ENCODE results near the gene WNT6.
"Not testable (repeated sequence)": the region's sequence is repeated elsewhere in the genome, so short reads cannot be mapped to it uniquely, and the experiment has no call there.

The WNT6 gene

DNA sequence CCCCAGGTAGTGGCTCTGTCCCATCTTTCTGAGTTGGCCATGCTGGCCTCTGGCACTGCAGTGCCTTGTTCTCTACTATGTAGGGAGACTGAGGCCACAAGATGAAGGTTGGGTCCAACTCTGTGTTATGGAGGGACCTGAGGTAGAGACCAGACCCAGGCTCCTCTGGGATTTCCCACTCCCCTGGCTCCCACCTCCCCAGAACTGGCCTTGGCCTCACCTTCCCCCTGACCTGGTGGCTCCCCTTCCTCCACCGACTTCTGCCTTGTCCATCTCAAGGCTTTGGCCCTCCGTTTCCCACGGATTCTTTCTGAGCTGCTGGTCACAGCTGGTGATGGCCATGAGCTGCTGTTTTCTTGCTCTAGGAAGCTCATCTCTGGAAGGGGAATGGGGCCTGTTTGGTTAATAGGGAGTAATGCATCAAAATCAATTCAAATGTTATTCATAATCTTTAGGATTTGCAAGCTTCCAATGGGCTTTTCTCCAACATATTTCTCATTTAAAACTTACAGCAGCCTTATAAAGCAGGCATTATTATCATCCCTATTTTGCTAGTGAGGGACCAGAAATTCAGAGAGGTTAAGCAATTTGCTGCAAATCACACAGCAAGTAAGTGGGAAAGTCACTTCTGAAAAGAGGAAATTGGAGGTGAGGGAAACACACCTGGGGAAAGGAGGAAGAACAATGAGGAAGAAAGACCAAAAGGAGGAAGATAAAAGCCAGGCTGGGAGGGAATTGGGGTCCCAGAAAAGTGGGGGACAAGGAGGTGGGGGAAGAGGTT is 28.9 kb upstream of the WNT6 start:
- DNase-seq = no peak

DNA sequence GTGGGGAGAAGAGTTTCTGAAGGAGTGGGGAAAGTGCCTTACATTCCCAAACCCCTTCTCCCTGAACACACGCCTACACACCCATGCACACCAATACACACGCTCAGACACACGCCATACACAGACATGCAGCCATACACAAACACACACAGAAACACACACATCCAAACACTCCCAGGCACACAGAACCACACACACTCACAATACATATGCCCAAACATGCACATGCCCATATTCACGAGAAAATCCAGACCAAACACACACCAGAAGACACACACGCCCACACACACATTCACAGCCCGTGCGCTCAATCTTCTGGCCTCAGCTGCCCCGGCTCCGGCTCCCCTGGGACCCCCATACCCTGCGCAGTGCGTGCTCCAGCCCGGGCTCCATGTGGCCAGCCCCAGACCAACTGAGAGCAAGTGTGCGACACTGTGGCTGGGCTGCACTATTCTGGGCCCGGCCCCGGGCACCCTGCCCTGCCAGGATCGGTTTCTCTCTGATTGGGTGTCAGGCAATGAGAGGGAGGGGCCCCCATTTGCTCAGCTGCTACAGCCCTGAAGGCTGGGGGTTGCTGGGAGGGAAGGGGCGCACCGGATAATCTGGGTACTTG is 28.1 kb upstream of the WNT6 start, which contains the start of gene PRKAG3:
TSS of gene PRKAG3 (minus strand) at position 426 of the 613 bp plus-strand sequence.
- no peak for DNase-seq

DNA sequence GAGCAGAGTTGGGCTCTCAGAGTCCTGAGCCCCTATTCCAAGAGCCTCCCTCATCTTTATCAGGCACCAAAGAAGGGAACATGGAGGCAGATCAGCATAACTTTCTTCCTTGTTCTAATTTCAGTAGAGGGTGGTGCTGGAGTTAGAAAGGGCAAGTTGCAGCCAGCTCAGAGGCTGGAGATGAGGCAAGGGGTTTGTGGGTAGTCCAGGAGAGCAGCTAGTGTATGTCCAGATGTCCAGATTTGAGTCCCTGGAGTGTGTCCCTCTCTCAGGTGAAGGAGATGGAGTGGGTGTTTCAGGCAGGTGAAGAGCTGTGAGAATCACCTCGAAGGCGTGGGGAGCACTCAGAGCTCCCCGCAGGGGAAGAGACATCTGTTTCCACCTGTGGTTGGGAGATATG is 27.5 kb upstream of the WNT6 start:
- no peak for DNase-seq

DNA sequence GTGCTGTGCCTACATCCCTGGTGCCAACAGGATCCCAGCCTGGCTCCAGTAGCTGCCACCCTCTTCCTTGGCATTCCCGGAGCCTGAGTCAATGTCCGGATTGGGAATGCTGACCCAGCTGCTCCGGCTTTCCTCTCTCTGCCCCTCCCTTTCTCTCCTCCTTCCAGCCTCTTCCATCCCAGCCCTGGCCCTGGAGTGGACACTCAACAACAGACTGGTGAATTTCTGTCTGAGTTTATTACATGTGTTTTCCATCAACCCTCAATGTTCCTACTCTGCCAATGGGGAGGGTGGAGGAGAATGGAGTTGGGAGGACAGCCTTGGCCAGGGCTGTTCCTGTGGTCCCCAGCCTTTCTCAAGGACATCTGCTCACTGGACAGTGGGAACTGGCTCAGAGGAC is 27.1 kb upstream of the WNT6 start:
- DNase-seq = peak; percentile 78

DNA sequence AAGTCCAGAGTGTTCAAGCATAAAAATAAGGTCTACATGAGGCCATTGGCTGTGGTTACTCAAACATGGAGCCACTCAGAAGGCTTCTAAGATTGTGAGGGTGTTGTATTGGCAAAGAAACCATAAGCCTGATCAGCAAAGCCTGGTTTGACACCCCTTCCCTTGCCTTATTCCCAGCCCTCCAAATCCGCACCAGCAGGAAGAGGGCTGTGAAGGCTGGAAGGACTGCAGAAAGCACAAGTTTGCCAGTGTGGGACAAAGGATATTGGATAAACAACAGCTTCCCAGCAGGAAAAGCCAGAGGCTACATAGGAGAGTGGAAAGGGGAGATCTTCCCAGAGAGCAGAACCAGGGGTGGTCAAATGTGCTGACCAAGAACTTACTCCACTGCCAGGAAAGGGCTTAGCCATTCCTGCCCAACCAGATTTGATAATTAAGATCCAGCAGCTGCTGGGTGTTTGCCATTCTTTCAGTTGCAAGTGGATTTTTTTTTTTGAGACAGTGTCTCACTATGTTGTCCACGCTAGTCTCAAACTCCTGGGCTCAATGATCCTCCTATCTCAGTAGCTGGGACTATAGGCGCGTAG is 26.5 kb upstream of the WNT6 start:
- no peak for DNase-seq

DNA sequence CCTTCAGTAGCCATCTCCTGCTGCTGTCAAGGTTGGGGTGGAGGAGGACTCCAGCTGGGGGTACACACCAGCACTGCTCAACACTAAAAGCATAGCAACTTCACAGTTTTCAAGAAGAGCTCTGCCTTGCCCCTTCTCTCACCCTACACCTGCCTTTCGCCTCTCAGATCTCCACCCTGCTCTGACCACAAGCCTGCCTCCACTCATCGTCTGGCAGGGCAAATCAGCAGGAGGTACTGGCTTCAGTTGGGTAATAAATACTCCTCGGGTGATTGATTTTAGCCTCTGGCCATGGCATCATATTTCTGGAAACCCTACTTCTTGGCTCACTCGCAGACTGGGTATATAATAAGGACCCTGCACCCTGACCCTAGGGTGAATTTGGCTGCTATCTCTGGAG is 24.9 kb upstream of the WNT6 start:
- DNase-seq = no peak

DNA sequence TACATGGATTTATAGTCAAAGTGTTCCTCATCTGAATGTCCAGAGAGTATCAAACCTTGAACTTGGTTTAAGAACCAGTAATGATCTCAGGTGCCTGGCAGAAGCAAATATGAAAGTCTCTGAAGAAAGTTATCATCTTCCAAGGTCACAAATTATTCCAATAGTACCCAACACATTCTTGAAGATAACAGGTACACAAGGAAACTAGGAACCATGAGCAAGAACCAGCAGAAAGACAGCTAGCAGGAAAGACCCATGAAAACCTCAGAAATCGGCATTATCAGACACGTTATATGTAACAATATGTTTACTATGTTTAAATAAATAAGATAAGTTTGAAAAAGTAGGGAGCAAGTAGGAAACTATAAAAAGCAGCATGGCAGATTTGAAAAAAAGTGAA is 22.1 kb upstream of the WNT6 start:
- DNase-seq = no peak

DNA sequence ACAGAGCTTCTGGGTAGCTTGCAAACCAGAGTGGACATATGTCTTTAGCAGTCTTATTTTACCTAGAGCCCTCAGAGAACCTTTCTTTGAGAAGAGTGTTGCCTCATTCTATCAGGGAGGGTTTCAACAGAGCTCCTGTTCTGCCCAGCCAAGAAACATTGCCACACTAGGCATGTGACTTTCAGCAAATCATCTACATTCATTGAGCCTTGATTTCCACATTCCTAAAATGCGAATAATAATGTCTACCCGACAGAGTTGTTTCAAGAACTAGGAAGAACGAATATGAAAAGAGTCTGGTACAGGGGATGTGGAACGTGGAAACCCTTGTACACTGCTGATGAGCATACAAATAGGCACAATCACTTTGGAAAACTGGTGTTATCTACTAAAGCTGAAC is 20.2 kb upstream of the WNT6 start:
- DNase-seq = no peak

DNA sequence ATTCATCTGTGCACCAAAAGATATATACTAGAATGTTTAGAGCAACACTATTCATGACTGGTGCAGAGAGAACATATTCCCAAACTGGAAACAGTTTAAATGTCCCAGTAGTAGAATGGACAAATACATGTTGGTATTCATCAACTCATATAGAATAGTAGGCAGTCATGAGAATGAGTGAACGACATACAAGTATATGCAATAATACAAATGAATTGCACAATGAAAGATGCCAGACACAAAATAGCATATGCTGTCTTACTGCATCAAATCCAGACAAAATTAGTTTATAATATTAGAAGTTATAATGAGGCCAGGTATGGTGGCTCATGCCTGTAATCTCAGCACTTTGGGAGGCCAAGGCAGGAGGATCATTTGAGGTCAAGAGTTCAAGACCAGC is 19.7 kb upstream of the WNT6 start:
- no peak for DNase-seq

DNA sequence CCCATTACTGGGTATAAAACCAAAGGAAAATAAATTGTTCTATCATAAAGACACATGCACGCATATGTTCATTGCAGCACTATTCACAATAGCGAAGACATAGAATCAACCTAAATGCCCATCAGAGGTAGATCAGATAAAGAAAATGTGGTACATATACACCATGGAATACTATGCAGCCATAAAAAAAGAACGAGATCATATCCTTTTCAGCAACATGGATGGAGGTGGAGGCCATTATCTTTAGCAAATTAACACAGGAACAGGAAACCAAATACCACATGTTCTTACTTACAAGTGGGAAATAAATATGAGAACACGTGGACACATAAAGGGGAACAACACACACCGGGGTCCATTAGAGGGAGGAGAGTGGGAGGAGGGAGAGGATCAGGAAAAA is 15.3 kb upstream of the WNT6 start:
- DNase-seq = not testable (repeated sequence)

DNA sequence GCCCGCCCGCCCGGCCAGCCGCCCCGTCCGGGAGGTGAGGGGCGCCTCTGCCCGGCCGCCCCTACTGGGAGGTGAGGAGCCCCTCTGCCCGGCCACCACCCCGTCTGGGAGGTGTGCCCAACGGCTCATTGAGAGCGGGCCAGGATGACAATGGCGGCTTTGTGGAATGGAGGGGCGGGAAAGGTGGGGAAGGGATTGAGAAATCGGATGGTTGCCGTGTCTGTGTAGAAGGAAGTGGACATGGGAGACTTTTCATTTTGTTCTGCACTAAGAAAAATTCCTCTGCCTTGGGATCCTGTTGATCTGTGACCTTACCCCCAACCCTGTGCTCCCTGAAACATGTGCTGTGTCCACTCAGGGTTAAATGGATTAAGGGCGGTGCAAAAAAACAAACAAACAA is 12.6 kb upstream of the WNT6 start:
- DNase-seq = not testable (repeated sequence)

DNA sequence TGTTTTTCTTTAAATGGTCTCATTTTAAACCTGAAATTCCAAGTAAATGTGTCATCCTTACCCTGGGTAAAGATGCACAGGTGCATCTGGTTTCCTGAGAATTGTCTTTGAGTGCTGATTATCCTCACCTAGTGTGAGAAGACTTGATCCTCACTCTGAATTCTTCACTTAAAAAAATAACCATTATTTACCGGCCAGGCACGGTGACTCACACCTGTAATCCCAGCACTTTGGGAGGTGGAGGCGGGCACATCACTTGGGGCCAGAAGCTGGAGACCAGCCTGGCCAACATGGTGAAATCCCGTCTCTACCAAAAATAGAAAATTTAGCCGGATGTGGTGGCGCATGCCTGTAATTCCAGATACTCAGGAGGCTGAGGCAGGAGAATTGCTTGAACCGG is 9.9 kb upstream of the WNT6 start:
- DNase-seq = no peak

DNA sequence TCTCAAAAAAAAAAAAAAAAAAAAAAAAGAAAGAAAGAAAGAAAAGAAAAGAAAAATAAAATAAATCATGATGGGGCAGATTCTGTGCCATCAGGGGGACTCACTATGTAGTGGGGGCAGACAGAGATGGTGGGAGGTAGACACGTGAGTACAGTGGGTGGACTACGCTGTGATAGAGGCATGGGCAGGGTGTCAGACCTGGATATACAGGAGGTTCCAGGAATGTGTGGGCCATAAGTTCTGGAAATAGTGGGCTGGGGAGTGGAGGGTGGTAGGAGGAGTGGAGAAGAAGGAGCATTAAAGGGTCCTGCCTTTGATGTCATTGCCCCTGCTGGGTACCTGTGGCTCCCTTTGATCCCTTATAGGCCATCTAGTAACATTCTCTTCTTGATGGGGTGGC is 8.8 kb upstream of the WNT6 start:
- no peak for DNase-seq

DNA sequence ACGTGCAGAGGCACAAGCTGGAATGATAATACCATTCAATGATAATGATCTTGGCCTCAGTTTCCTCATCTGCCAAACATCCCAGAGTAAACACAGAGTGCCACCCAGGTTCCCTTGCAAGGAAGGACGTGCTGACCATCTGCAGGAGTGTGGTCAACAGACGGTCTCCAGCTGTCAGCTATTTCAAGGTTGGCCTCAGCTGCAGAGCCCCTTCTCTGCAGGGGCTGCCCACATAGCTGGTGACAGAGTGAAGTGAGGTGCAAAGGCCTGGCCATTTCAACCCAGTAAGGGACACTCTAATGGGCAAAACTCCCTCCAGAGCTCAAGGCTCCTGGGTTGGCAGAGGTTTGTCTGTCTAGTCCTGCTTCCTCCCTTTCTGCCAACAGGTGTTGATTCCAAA is 8.3 kb upstream of the WNT6 start:
- no peak for DNase-seq

DNA sequence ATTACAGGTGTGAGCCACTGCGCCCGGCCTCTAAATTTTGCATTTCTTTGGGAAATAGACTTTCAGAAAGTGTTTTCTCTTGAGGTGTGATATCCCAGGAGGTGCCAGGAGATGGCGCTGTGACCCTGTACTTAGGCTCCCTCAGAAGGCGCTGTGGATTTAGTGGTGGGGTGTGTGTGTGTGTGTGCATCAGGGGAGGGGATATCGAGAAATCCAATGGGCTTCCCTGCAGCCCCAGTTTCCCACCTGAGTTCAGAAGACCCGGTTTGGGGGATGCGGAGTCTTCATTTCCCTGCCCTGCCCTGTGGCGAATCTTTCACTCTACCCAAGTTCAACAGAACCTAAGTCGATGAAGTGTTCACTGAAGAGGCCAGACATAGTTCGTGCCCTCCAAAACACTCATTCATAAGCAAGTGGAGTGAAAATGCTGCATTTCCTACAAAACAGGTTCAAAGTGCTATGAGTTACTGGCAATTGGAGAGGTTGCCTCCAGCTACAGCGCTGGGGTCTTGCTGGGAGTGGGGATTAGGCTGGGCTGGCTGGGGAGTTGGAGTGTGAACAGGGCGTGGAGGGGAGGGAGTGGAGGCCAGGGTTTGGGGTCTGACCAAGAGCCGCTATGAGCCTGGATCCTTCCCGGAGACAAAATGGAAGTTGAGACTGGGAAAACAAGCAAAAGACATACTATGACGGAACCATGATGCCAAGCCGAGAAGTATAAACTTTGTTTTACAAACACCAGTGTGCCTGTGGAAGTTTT is 6.5 kb upstream of the WNT6 start:
- DNase-seq = no peak

DNA sequence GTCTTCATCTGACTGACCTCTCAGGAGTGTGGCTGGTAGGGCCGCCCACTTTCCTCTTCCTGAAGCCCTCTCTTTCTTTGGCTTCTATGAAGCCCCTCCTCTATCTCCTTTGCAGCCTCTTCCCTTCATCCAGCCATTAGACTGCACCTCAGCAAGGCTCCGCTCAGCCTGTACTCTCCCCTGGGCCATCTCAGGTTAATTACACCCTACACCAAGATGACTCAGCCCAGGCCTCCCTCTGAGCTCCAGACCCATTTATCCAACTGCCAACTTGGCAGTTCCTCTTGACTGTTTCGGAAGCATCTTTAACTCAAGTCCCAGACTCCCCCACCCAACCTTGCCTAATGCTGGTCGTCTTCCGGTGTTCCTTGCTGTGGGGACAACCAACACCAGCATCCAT is 5.8 kb upstream of the WNT6 start:
- DNase-seq = no peak

DNA sequence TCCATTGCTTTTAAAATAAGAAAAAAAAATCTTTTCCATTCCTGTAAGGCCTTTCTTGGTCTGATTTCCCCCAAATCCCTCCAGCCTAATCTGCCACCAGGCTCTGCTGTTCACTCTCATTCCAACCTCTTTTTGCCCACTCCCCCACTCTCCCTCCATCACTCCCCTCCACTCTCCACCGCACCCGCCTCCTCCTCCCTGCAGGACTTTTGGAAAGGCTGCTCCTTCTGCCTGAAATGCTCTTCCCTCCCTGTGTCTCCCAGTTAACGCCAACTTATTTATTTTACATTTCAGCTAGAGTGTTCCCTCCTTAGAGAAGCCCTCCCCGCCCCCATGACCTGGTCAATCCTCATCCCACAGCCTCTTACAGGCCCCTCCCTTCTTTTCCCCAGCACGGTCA is 4.7 kb upstream of the WNT6 start:
- DNase-seq = no peak

DNA sequence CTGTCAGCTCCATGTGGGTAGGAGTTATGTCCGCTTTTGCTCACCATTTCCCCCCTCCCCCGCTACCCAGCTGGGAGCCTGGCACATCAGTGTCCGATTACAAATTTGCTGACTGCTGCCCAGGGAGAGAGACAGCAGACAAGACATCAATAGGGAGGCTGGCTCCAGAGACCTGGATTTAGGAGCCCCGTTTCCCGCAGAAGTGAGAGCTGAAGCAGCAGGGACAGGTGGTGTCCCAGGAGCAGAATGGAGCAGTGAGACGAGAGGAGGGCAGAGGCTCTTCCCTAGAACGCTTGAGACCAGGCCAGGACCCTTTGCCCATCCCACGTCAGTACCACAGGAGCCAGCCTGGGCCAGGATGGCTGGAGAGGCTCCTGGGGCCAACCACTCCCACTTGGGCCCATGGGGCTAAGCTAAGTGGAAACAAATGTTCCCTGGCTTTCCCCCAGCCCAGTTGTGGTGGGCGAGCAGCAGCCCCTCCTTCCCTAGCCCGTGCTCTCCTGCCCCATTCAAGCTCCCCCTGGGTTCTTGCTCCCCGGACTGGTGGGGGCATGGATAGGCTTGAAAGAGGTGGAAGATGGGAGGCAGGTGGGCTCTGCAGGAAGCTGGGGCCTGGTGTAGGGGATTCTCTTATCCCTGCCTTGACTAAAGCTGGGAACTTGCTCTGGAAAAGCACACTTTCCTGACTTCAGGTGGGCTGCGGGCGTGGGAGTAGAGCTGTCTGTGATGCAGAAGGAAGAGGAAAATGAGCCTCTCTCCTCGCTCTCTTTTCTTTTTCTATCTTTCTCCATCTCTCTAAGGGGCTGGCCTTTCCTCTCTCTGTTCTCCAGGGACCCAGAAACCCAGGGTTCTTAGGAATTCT is 4.1 kb upstream of the WNT6 start:
- DNase-seq = no peak

DNA sequence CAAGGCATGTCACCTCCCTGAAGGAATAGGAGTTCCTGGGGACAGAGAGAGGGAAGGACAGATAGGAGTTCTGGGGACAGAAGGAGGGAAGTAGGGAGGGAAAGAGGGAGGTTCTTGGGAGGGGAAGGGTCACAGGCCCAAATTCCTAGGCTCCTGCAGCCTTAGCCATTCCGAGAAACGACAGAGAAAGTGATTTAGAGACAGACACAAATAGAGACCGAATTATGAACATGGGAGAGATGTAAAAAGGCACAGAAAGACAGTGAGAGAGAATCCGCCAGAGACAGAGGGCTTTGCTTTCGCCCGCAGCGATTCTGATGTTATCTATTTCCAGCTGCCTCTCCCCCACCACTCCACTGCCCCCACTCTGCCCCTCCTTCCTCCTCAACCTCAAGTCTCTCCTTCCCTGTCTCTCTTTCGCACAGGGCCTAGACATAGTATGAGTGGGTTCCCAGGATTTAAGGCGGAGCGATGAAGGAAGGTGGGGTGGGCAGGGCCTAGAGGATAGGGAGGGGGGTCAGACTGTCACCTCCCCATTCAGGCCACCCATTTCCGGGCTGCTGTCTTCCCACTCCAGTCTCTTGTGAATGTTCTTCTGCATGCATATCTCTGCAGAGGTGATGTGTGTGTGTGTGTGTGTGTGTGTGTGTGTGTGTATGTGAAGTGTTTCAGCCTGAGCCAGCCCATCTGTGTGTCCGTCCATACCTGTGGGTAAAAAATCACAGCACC is 3.3 kb upstream of the WNT6 start:
- DNase-seq = no peak

DNA sequence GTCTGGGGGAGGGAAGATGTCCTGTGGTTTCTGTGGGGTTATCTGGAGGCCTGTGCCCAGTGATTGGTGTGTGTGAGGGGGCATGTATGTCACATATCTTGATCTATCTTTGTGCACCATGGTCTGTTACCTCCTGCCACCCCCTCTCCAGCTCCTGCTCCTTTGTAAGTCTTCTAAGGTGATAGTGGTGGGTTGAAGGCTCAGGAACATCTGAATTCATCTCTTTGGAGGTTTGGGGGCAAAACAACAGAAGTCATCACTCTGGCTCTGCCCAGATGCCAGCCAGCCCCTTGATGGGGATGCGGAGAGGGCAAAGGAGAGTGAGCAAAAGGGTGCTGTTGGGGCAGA is 2.7 kb upstream of the WNT6 start:
- DNase-seq = no peak

DNA sequence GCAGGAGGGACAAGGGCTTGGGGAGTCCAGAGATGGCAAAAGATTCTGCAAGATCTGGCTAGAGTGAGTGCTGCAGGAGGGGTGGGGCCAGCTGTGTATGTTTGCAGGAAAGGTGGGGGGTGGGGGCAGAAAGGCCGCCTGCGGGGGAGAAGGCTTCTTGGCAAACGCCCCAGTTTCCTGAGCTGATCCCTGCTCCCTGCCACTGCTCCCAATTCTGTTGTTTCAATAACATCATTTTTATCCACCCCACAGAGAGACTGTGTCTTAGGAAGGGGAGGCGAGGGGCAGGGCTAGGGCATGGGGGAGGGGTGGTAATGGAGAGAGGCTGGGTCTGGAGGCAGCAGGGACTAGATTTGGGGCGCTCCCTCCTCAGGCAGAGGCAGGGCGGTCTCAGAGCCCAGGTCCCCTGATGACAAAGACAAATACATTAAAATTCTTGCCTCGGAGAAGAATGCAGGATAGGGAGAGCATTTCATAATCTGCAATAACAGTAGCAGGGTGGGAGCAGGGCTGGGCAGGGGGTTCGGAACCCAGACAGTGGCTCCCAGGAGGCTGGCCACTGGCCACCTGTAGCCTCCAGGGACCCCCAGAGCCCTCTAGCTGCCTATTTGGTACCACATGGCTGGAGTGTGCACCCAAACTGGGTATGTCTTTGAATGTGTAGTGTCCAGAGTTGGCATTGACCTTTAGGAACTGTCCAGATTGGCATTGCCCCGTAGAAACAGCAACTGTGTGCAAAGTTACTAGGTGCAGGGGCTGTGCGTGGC is 2.1 kb upstream of the WNT6 start:
- no peak for DNase-seq

DNA sequence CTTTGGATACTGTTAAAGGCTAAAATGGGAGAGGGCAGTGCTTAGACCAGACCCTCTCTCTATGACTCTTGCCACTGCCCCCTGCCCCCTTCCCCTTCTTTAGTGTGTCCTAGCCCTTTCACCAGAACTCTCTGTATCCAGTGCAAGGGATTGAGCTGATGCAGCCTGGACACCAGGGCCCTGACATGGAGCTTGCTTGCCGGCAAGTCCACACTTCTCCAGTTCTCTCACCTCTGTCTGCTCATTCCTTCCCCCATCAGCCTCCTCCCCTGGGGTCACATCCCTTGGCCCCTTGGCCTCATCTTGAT is 1.5 kb upstream of the WNT6 start:
- no peak for DNase-seq

All from 8988T (cell line).